ENCODE results near the gene ST6GAL1. TPM values are rescaled to one million over a fixed set of nuclear protein-coding genes. Genes with fewer than 3 reads are reported as not detected.

Gene ST6GAL1
- total and polyA plus RNA-seq, 2 of the 4 experiments (the other 2 are of a cell fraction), result 1.4 to 2.9 TPM

- CTCF ChIA-PET, result no interaction called here
- Histone ChIP-seq H3K14ac (replicated peaks; ENCODE audit: low read depth, low read length) (no peak overlapping the region), H2BK120ac (ENCODE audit: low read depth, low read length) (no peak overlapping the region), H3K9ac (ENCODE audit: low read depth, low read length) (no peak overlapping the region), H3K4me2 (ENCODE audit: low read depth, low read length) (no peak overlapping the region), H2BK15ac (ENCODE audit: low read depth, low read length) (no peak overlapping the region), H3K36me3 (ENCODE audit: control insufficient read depth, insufficient read depth, low read length) (no peaks in the 10 kb centered on the region), H3K4me3 (ENCODE audit: insufficient read depth, low read depth, low read length) (no peak overlapping the region), H2AK5ac (ENCODE audit: low read depth, low read length) (no peak overlapping the region), H2BK5ac (ENCODE audit: low read depth, low read length, poor library complexity, severe bottlenecking) (no peak overlapping the region), H4K20me1 (ENCODE audit: insufficient read depth, low read length) (no peaks in the 10 kb centered on the region), H3K27me3 (ENCODE audit: control insufficient read depth, insufficient read depth, low read length) (peaks cover 23% of the 10 kb centered on the region), H3K4me1 (ENCODE audit: control insufficient read depth, insufficient read depth, low read length) (no peaks in the 10 kb centered on the region), H3K9me1 (ENCODE audit: insufficient read depth, low read length) (no peaks in the 10 kb centered on the region), H2AFZ (replicated peaks; ENCODE audit: low read length, poor library complexity) (no peak overlapping the region), H3K9me3 (ENCODE audit: control insufficient read depth, insufficient read depth, low read length) (no peaks in the 10 kb centered on the region), H3K56ac (ENCODE audit: extremely low read depth, insufficient read depth, low read length) (no peak overlapping the region), H3K4ac (ENCODE audit: low read depth, low read length) (no peak overlapping the region), H4K8ac (ENCODE audit: low read depth in 2 of 2, low read length in 2 of 2) (no peak overlapping the region), H3K27ac (ENCODE audit: insufficient read depth, low read length) (no peak overlapping the region), H2AK9ac (replicated peaks; ENCODE audit: low read depth, low read length, poor library complexity) (no peak overlapping the region), H3K79me1 (ENCODE audit: low read depth in 1 of 2, low read length in 2 of 2) (no peaks in the 10 kb centered on the region), H4K91ac (ENCODE audit: insufficient read depth, low read depth, low read length) (no peak overlapping the region), H4K5ac (ENCODE audit: low read depth, low read length) (no peak overlapping the region), H3K18ac (ENCODE audit: low read depth, low read length) (no peak overlapping the region), H2BK20ac (ENCODE audit: low read depth, low read length) (no peak overlapping the region), H3K23ac (ENCODE audit: low read depth, low read length) (no peak overlapping the region)
- BruUV-seq (replicated peaks), result no TSS peak
- WGBS, 2 experiments (ENCODE audit: extremely low coverage in 2 of 2, insufficient read length in 1 of 2), result 20% methylated on average over 1 of the region's 4 CpGs; no CpG with 5 or more reads in 1 of the 2 experiments
- intact Hi-C loops (cut with micrococcal nuclease), result no loop called here
- TF ChIP-seq MXI1 (IDR thresholded peaks at IDR 0.05; ENCODE audit: borderline replicate concordance, low read depth, low read length), result no peak
- no peak for TF ChIP-seq BHLHE40 (IDR thresholded peaks at IDR 0.05; ENCODE audit: low read depth, low read length)
- no peak for TF ChIP-seq MAZ (IDR thresholded peaks at IDR 0.05; ENCODE audit: borderline replicate concordance, low read depth, low read length)
- TF ChIP-seq SMC3 (IDR thresholded peaks at IDR 0.05; ENCODE audit: low read depth, low read length), result no peak
- TF ChIP-seq MAFK (IDR thresholded peaks at IDR 0.05; ENCODE audit: low read depth, low read length), result no peak
- in situ Hi-C loops (cut with MboI; ENCODE audit: low sequenced_read_pairs), result no loop called here
- DNase-seq, result no peak
- ATAC-seq (ENCODE audit: low read depth), result no peak
- POLR2A ChIA-PET (ENCODE audit: unreplicated experiment), result no interaction called here
- dilution Hi-C loops (cut with HindIII; ENCODE audit: low sequenced_read_pairs, unreplicated experiment), result no loop called here
These were observed 12.6 kb upstream of the ST6GAL1 start for GRCh38 chr3:186917512-186918312.
